ENCODE results near the gene DGKD. TPM values are rescaled to one million over a fixed set of nuclear protein-coding genes. Genes with fewer than 3 reads are reported as not detected.

Gene DGKD
- total RNA-seq, 1 donor from 2014 or later, result 49.5 TPM

GRCh38 chr2:233421091-233421816 lies 67.0 kb downstream of the DGKD start:
- Mint-ChIP-seq H3K4me3 (ENCODE audit: low read depth) (no peak overlapping the region), H3K27me3 (no peaks in the 10 kb centered on the region), H3K4me1 (ENCODE audit: low read depth) (peaks cover 21% of the 10 kb centered on the region), H3K9me3 (ENCODE audit: low read depth) (no peaks in the 10 kb centered on the region), H3K36me3 (ENCODE audit: insufficient read depth) (peaks cover 1% of the 10 kb centered on the region), H3K27ac (peak overlapping the region; percentile 83)
- no peak for DNase-seq (ENCODE audit: low spot score, unreplicated experiment)
- TF ChIP-seq, protein P1, sequence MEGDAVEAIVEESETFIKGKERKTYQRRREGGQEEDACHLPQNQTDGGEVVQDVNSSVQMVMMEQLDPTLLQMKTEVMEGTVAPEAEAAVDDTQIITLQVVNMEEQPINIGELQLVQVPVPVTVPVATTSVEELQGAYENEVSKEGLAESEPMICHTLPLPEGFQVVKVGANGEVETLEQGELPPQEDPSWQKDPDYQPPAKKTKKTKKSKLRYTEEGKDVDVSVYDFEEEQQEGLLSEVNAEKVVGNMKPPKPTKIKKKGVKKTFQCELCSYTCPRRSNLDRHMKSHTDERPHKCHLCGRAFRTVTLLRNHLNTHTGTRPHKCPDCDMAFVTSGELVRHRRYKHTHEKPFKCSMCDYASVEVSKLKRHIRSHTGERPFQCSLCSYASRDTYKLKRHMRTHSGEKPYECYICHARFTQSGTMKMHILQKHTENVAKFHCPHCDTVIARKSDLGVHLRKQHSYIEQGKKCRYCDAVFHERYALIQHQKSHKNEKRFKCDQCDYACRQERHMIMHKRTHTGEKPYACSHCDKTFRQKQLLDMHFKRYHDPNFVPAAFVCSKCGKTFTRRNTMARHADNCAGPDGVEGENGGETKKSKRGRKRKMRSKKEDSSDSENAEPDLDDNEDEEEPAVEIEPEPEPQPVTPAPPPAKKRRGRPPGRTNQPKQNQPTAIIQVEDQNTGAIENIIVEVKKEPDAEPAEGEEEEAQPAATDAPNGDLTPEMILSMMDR (IDR thresholded peaks at IDR 0.05; ENCODE audit: unreplicated experiment), result no peak

- TF ChIP-seq, protein P1 (IDR thresholded peaks at IDR 0.05; ENCODE audit: unreplicated experiment), result no peak
- Mint-ChIP-seq H3K27me3 (no peaks in the 10 kb centered on the region), H3K36me3 (ENCODE audit: insufficient read depth) (peaks cover 5% of the 10 kb centered on the region), H3K4me3 (ENCODE audit: low read depth) (no peak overlapping the region), H3K9me3 (ENCODE audit: low read depth) (no peaks in the 10 kb centered on the region), H3K4me1 (ENCODE audit: low read depth) (peaks cover 17% of the 10 kb centered on the region), H3K27ac (peak overlapping the region; percentile 53)
- no peak for DNase-seq (ENCODE audit: low spot score, unreplicated experiment)
Observed at GRCh38 chr2:233422050-233422639, 67.9 kb downstream of the DGKD start.

GRCh38 chr2:233422649-233423551 lies 68.6 kb downstream of the DGKD start:
- H3K4me3 Mint-ChIP-seq (ENCODE audit: low read depth), result no peak overlapping the region
- no peaks in the 10 kb centered on the region for H3K9me3 Mint-ChIP-seq (ENCODE audit: low read depth)
- peaks cover 12% of the 10 kb centered on the region for H3K4me1 Mint-ChIP-seq (ENCODE audit: low read depth)
- TF ChIP-seq, protein P1 (IDR thresholded peaks at IDR 0.05; ENCODE audit: unreplicated experiment), result no peak
- no peak for DNase-seq (ENCODE audit: low spot score, unreplicated experiment)
- peaks cover 5% of the 10 kb centered on the region for H3K36me3 Mint-ChIP-seq (ENCODE audit: insufficient read depth)
- no peak overlapping the region for H3K27ac Mint-ChIP-seq
- H3K27me3 Mint-ChIP-seq, result no peaks in the 10 kb centered on the region

- TF ChIP-seq, protein P1 (IDR thresholded peaks at IDR 0.05; ENCODE audit: unreplicated experiment), result no peak
- Mint-ChIP-seq H3K9me3 (ENCODE audit: low read depth) (no peaks in the 10 kb centered on the region), H3K36me3 (ENCODE audit: insufficient read depth) (peaks cover 5% of the 10 kb centered on the region), H3K27me3 (no peaks in the 10 kb centered on the region), H3K4me3 (ENCODE audit: low read depth) (no peak overlapping the region), H3K4me1 (ENCODE audit: low read depth) (peaks cover 10% of the 10 kb centered on the region), H3K27ac (no peak overlapping the region)
- no peak for DNase-seq (ENCODE audit: low spot score, unreplicated experiment)
Observed at GRCh38 chr2:233423552-233423860, 69.2 kb downstream of the DGKD start.

Data from progenitor cell of endocrine pancreas (in vitro differentiated cells).